KMS-11 (cell line): Measurements from ENCODE around the gene CRB1.

Source experiments
- H2AFZ ChIP-seq: fragments of 200-600 bp; sonication (generic); 2 replicates; pipeline ENCODE4 v1.6.1; 2016; ENCODE audit warnings: antibody characterized with exemption, mixed run types, low read depth
- H3K27ac ChIP-seq: fragments of 200-600 bp; sonication (generic); 2 replicates; pipeline ENCODE4 v1.6.1; 2016; ENCODE audit warnings: mild to moderate bottlenecking, mixed run types
- H3K27me3 ChIP-seq: fragments of 200-600 bp; sonication (generic); 2 replicates; pipeline ENCODE4 v1.6.1; 2017; ENCODE audit warnings: mild to moderate bottlenecking, low read depth, mixed run types, moderate library complexity; ENCODE audit not compliant: insufficient read depth
- H3K36me3 ChIP-seq: fragments of 200-600 bp; sonication (generic); 2 replicates; pipeline ENCODE4 v1.6.1; 2017; ENCODE audit warnings: mild to moderate bottlenecking, mixed run types; ENCODE audit not compliant: insufficient read depth
- H3K4me1 ChIP-seq: fragments of 200-600 bp; sonication (generic); 2 replicates; pipeline ENCODE4 v1.6.1; 2016; ENCODE audit warnings: mild to moderate bottlenecking, low read depth, mixed run types; ENCODE audit not compliant: poor library complexity, severe bottlenecking
- H3K4me2 ChIP-seq: fragments of 200-600 bp; sonication (generic); 2 replicates; pipeline ENCODE4 v1.7.0; 2016; ENCODE audit warnings: mild to moderate bottlenecking, mixed run types
- H3K4me3 ChIP-seq: fragments of 200-600 bp; sonication (generic); IDR thresholded peaks from 2 replicates; pipeline ENCODE4 v1.6.1; 2017; ENCODE audit warnings: low read depth, low read length, mixed read lengths; ENCODE audit not compliant: insufficient read depth
- H3K79me2 ChIP-seq: fragments of 200-600 bp; sonication (generic); 2 replicates; pipeline ENCODE4 v1.6.1; 2016; ENCODE audit warnings: low read depth, mixed run types; ENCODE audit not compliant: insufficient read depth
- H3K9ac ChIP-seq: fragments of 200-600 bp; sonication (generic); 2 replicates; pipeline ENCODE4 v1.6.1; 2016; ENCODE audit warnings: mild to moderate bottlenecking, mixed run types
- H4K20me1 ChIP-seq: fragments of 200-600 bp; sonication (generic); 2 replicates; pipeline ENCODE4 v1.6.1; 2016; ENCODE audit warnings: mild to moderate bottlenecking, mixed run types; ENCODE audit not compliant: insufficient read depth
- TF ChIP-seq, protein P1 (sequence below): fragments of 200-600 bp; sonication (generic); conservative IDR thresholded peaks from 2 replicates; pipeline ENCODE4 v1.6.1; 2017; ENCODE audit warnings: low read depth, mild to moderate bottlenecking, antibody characterized with exemption, low read length, moderate library complexity, mixed read lengths

Gene CRB1

DNA sequence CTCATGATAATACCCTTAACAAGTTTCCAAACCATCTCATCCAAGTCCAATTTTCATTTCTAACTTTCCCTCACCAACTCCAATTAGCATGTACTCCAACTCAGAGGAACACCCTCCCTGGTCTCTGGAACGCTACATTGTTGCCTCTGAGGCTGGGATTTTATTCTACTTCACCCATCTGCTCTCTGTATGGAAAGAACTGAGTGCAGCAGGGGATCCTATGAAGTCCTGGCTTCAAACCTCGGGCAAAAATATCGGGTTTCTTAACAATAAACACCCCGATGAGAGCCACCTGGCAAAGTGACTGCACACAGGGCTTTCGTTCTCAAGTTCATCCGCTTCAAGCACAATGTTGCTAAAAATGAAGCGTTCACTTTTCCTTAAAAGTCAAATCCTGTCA, 99.6 kb downstream of the CRB1 start:
- Histone ChIP-seq H3K27ac (no peak overlapping the region), H3K79me2 (no peaks in the 10 kb centered on the region), H2AFZ (no peak overlapping the region), H3K4me2 (no peak overlapping the region), H3K4me3 (no peak overlapping the region), H3K9ac (no peak overlapping the region), H4K20me1 (no peaks in the 10 kb centered on the region), H3K36me3 (no peaks in the 10 kb centered on the region), H3K27me3 (no peaks in the 10 kb centered on the region), H3K4me1 (no peaks in the 10 kb centered on the region)
- TF ChIP-seq, protein P1, sequence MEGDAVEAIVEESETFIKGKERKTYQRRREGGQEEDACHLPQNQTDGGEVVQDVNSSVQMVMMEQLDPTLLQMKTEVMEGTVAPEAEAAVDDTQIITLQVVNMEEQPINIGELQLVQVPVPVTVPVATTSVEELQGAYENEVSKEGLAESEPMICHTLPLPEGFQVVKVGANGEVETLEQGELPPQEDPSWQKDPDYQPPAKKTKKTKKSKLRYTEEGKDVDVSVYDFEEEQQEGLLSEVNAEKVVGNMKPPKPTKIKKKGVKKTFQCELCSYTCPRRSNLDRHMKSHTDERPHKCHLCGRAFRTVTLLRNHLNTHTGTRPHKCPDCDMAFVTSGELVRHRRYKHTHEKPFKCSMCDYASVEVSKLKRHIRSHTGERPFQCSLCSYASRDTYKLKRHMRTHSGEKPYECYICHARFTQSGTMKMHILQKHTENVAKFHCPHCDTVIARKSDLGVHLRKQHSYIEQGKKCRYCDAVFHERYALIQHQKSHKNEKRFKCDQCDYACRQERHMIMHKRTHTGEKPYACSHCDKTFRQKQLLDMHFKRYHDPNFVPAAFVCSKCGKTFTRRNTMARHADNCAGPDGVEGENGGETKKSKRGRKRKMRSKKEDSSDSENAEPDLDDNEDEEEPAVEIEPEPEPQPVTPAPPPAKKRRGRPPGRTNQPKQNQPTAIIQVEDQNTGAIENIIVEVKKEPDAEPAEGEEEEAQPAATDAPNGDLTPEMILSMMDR: no peak

DNA sequence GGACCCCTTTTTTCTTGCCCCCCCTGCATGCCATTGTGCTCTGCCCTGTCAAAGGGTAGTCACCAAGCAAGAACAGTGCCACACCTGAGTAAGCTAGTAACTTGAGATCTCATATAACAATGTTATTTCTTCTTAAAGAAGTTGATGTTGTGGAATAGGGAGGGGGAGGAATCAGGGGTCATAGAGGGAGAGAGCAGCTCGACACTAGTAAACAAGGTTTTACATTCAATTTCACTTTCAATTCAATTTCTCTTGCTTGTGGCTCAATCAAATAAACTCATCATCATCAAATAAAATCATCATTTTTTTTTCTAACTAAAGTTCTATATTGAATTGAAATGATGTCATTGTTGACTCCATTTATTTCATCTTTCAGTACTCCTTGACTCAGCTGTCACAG, 106.4 kb downstream of the CRB1 start:
- H3K4me2 ChIP-seq: peak overlapping the region; percentile 30
- H3K79me2 ChIP-seq: no peaks in the 10 kb centered on the region
- peak overlapping the region; percentile 32; the same call in 1 of the 2 replicates for H2AFZ ChIP-seq
- H3K4me1 ChIP-seq: no peaks in the 10 kb centered on the region
- no peaks in the 10 kb centered on the region for H3K27me3 ChIP-seq
- H3K27ac ChIP-seq: no peak overlapping the region
- no peaks in the 10 kb centered on the region for H3K36me3 ChIP-seq
- H3K9ac ChIP-seq: no peak overlapping the region
- H3K4me3 ChIP-seq: no peak overlapping the region
- H4K20me1 ChIP-seq: no peaks in the 10 kb centered on the region
- TF ChIP-seq, protein P1: no peak

DNA sequence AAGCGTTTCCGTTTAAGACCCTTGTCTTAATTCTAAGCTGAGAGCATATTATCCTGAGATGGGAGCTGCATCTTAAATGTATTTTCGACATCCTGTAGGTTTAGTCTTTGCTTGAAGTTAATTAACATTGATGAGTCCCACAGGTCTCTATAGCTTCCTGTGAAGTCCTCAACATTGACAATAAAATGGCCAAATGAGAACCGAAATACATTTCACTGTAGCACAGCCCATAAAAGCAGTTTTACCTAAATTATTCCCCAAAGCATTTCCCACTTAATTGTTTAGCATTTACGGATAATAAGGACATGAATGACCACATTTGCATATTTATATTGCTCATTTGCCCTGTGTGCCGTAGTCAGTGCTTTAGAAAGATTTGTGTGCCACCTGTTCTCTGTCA, 116.4 kb downstream of the CRB1 start:
- no peaks in the 10 kb centered on the region for H3K27me3 ChIP-seq
- H3K9ac ChIP-seq: no peak overlapping the region
- TF ChIP-seq, protein P1: no peak
- no peak overlapping the region for H3K4me2 ChIP-seq
- no peak overlapping the region for H2AFZ ChIP-seq
- H3K79me2 ChIP-seq: no peaks in the 10 kb centered on the region
- H3K4me1 ChIP-seq: no peaks in the 10 kb centered on the region
- no peaks in the 10 kb centered on the region for H4K20me1 ChIP-seq
- no peaks in the 10 kb centered on the region for H3K36me3 ChIP-seq
- H3K4me3 ChIP-seq: no peak overlapping the region
- H3K27ac ChIP-seq: no peak overlapping the region

DNA sequence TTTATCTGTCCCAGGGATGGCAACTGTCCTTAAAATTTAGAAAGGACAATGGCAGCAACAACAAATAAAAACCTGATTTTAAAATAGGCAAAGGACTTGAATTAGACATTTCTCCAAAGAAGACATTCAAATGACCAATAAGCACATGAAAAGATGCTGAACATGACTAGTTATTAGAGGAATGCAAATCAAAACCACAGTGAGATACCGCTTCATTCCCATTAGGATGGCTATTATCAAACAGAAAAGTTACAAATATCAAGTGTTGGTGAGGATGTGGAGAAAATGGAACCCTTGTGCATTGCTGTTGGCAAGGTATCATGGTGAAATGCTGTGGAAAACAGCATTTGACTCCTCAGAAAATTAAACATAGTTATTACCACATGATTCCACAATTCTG, 120.7 kb downstream of the CRB1 start:
- H3K79me2 ChIP-seq: no peaks in the 10 kb centered on the region
- H3K4me1 ChIP-seq: peaks cover 14% of the 10 kb centered on the region

More for the DNA sequence above, 120.7 kb downstream of the CRB1 start:
- H4K20me1 ChIP-seq: no peaks in the 10 kb centered on the region
- no peaks in the 10 kb centered on the region for H3K36me3 ChIP-seq
- no peaks in the 10 kb centered on the region for H3K27me3 ChIP-seq
- H3K9ac ChIP-seq: no peak overlapping the region
- H3K4me3 ChIP-seq: no peak overlapping the region
- no peak overlapping the region for H3K27ac ChIP-seq
- H3K4me2 ChIP-seq: no peak overlapping the region
- H2AFZ ChIP-seq: no peak overlapping the region
- TF ChIP-seq, protein P1: no peak
